Epithelial cell of esophagus (primary cell): Measurements from ENCODE around the gene STON2.

ENCODE experiments used
- DNase-seq: peaks from one replicate; pipeline ENCODE4 v3.0.0; 2010; ENCODE audit warnings: low read depth
- H3K4me3 ChIP-seq: 2 replicates; pipeline ENCODE4 v1.5.1; 2011; ENCODE audit warnings: mild to moderate bottlenecking, low read length, control low read depth
- CTCF ChIP-seq: IDR thresholded peaks from 2 replicates; pipeline ENCODE4 v1.5.1; 2011; ENCODE audit warnings: low read depth, mild to moderate bottlenecking, low read length, control low read depth, inconsistent platforms; ENCODE audit not compliant: insufficient read depth; ENCODE audit errors: missing control alignments

The STON2 gene

GRCh38 chr14:81280136-81280791, 119.9 kb downstream of the STON2 start:
- no peak overlapping the region for H3K4me3 ChIP-seq
- no peak for DNase-seq
- TF ChIP-seq CTCF, result no peak

- no peak for TF ChIP-seq CTCF
- DNase-seq, result no peak
- H3K4me3 ChIP-seq, result no peak overlapping the region
Observed at GRCh38 chr14:81277096-81277495, 123.0 kb downstream of the STON2 start.

DNA sequence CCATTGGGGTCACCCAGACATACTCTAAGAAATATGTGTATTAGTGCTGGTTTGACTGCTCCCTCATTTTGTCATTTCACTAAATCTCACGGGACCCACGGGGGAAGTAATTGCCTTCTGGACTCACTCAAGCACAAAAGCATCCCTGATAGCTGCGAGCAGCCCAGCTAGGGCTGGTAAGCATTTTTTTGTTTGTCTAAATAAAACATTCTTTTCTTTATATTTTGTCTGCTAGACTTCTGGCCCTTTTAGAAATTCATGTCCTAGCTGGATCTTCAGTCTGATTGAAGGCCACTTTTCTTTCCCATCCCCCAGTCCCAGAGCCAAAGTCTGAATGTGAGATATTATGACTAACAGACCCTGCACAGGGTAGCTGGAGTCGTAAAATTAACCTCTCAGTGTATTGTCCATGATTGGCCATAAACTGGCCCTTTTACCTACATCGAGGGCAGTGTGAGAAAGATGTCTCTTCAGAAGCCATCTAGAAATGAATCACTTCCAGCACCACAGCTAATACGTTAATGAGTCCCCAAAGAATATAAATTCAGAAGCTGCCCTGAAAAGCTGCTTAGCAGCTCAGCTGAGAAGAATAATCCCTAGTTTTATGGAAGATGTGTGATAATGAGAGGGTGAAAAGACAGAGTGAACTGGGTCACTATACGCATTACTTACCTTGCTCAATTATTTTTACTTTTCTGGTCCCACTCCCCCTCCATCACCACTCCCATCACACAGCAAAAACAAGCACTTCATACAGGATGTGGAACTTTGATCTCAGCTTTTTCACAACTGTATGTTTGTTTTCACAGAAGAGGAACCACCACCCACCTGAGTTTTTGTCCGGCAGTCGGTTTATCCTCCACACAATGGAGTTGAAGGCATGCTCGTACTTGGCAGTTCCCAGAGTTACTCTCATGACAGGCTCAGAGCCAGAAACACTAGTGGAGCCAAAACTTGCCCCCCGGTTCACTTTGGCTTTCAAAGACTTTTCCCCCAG, 123.8 kb downstream of the STON2 start:
- TF ChIP-seq CTCF, result no peak
- H3K4me3 ChIP-seq, result no peak overlapping the region

DNA sequence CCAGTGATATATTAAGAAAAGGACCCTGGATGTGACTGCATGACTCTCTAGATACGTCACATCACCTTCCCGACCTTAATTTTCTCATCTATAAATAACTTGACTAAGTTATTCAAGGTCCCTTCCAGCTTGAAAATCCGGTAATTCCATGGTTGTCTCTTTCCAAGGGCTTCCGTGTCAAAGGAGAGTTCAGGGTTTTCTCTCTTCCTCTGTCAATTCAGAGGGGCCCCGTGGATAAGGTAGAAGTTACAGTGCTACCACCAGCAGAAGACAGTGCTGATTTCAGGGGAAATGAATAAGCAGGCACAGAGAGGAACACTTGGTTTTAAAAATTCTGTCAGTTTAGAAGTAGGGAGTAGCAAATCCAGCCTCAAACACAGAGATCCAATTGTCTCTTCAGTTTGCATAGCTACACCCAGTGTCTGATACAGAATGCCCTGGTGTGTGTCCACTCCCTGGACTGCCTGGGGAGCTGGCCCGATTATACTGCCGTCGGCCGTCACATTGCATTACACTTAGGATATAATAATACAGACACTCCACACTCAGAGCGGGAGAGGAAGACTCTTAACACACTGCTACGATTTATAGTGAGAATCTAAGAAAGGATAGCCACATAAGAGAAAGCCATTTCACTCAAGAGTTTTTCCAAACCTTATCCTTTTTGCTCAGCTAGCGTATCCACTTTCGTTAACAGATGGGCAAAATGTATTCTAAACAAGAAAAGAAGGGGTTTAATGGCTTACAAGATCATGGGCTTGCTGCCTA, 124.6 kb downstream of the STON2 start:
- no peak for DNase-seq
- TF ChIP-seq CTCF, result no peak
- H3K4me3 ChIP-seq, result no peak overlapping the region

More for the DNA sequence above, 123.8 kb downstream of the STON2 start:
- DNase-seq, result no peak

DNA sequence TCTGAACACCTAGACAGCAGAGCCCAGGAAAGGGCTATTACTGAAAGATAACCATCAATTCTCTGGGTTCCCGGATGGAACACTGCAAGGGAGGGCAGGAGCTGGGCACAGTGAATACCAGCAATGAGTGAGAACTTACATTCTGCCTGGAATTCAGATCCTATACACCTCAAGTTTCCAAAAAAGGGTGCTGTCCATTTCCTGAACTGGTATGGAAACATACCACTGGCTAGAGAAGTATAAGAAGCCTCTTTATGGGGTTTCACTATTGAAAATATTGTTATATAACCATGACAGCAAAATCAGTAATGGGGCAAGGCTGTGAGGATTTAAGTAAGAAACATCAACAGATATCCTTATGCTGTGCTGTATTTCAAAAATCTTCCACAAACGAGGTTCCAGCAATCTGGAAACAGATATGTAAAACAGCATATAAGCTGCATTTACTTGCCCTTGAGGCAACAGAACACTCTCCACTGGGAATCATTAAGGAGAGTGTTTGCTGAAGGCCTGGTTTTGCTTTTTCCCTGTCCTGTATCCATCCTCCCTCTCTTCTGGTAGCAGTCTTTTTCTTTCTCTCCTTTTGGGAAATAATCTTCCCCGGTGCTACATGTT, 126.1 kb downstream of the STON2 start:
- no peak for DNase-seq
- no peak for TF ChIP-seq CTCF
- no peak overlapping the region for H3K4me3 ChIP-seq

DNA sequence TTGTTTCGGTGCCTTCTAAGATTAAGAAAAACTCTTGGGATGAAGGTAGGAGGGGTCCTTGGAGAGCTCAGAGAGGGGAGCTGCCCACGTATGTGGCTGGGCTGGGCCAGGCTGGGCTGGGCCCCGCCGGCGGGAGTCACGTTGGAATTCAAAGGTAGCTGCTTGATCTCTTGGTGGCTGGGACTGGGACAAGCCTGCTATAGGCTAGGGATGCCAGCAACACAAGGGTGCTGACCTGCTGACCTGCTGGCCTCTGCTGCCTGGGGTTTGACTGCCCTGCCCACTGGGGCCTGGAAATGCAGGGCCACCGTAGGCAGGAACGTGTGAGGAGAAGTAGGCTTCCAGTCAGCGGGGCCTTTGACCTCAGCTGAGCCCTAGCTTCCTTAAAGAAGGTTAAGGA, 126.6 kb downstream of the STON2 start:
- no peak overlapping the region for H3K4me3 ChIP-seq
- no peak for DNase-seq
- TF ChIP-seq CTCF, result no peak
